KMS-11 (cell line): Measurements from ENCODE around the gene OAF.

ENCODE experiments used
- H2AFZ ChIP-seq: fragments of 200-600 bp; sonication (generic); 2 replicates; pipeline ENCODE4 v1.6.1; 2016; ENCODE audit warnings: antibody characterized with exemption, mixed run types, low read depth
- H3K27ac ChIP-seq: fragments of 200-600 bp; sonication (generic); 2 replicates; pipeline ENCODE4 v1.6.1; 2016; ENCODE audit warnings: mild to moderate bottlenecking, mixed run types
- H3K27me3 ChIP-seq: fragments of 200-600 bp; sonication (generic); 2 replicates; pipeline ENCODE4 v1.6.1; 2017; ENCODE audit warnings: mild to moderate bottlenecking, low read depth, mixed run types, moderate library complexity; ENCODE audit not compliant: insufficient read depth
- H3K36me3 ChIP-seq: fragments of 200-600 bp; sonication (generic); 2 replicates; pipeline ENCODE4 v1.6.1; 2017; ENCODE audit warnings: mild to moderate bottlenecking, mixed run types; ENCODE audit not compliant: insufficient read depth
- H3K4me1 ChIP-seq: fragments of 200-600 bp; sonication (generic); 2 replicates; pipeline ENCODE4 v1.6.1; 2016; ENCODE audit warnings: mild to moderate bottlenecking, low read depth, mixed run types; ENCODE audit not compliant: poor library complexity, severe bottlenecking
- H3K4me2 ChIP-seq: fragments of 200-600 bp; sonication (generic); 2 replicates; pipeline ENCODE4 v1.7.0; 2016; ENCODE audit warnings: mild to moderate bottlenecking, mixed run types
- H3K4me3 ChIP-seq: fragments of 200-600 bp; sonication (generic); IDR thresholded peaks from 2 replicates; pipeline ENCODE4 v1.6.1; 2017; ENCODE audit warnings: low read depth, low read length, mixed read lengths; ENCODE audit not compliant: insufficient read depth
- H3K79me2 ChIP-seq: fragments of 200-600 bp; sonication (generic); 2 replicates; pipeline ENCODE4 v1.6.1; 2016; ENCODE audit warnings: low read depth, mixed run types; ENCODE audit not compliant: insufficient read depth
- H3K9ac ChIP-seq: fragments of 200-600 bp; sonication (generic); 2 replicates; pipeline ENCODE4 v1.6.1; 2016; ENCODE audit warnings: mild to moderate bottlenecking, mixed run types
- H4K20me1 ChIP-seq: fragments of 200-600 bp; sonication (generic); 2 replicates; pipeline ENCODE4 v1.6.1; 2016; ENCODE audit warnings: mild to moderate bottlenecking, mixed run types; ENCODE audit not compliant: insufficient read depth
- TF ChIP-seq, protein P1 (sequence below): fragments of 200-600 bp; sonication (generic); conservative IDR thresholded peaks from 2 replicates; pipeline ENCODE4 v1.6.1; 2017; ENCODE audit warnings: low read depth, mild to moderate bottlenecking, antibody characterized with exemption, low read length, moderate library complexity, mixed read lengths

The OAF gene

GRCh38 chr11:120222916-120223315 lies 12.1 kb downstream of the OAF start:
- no peak overlapping the region for H3K9ac ChIP-seq
- no peaks in the 10 kb centered on the region for H3K36me3 ChIP-seq
- no peak overlapping the region for H3K4me3 ChIP-seq
- no peak overlapping the region for H2AFZ ChIP-seq
- peaks cover 9% of the 10 kb centered on the region for H3K4me1 ChIP-seq
- H3K79me2 ChIP-seq, result no peaks in the 10 kb centered on the region
- no peak overlapping the region for H3K4me2 ChIP-seq
- no peaks in the 10 kb centered on the region for H4K20me1 ChIP-seq
- H3K27ac ChIP-seq, result no peak overlapping the region
- H3K27me3 ChIP-seq, result no peaks in the 10 kb centered on the region
- TF ChIP-seq, protein P1, sequence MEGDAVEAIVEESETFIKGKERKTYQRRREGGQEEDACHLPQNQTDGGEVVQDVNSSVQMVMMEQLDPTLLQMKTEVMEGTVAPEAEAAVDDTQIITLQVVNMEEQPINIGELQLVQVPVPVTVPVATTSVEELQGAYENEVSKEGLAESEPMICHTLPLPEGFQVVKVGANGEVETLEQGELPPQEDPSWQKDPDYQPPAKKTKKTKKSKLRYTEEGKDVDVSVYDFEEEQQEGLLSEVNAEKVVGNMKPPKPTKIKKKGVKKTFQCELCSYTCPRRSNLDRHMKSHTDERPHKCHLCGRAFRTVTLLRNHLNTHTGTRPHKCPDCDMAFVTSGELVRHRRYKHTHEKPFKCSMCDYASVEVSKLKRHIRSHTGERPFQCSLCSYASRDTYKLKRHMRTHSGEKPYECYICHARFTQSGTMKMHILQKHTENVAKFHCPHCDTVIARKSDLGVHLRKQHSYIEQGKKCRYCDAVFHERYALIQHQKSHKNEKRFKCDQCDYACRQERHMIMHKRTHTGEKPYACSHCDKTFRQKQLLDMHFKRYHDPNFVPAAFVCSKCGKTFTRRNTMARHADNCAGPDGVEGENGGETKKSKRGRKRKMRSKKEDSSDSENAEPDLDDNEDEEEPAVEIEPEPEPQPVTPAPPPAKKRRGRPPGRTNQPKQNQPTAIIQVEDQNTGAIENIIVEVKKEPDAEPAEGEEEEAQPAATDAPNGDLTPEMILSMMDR, result no peak

DNA sequence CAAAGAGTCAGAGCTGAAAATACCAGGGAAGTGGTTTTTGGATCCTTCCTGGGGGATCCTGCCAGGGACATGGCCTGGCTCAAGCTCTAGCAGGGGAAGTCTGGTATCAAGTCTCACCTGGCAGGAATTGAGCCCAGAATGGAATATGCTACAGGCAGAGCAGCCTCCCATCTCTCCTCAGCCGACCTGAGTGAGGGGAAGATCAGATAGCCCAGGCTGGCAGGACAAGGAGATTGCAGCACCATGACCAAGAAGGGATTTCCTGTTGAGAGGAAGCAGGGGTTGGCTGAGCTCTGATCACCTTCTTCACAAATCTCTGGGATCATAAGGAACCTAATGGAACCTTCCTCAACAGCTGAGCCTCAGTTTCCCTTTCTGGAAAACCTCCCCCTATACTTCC lies 13.0 kb downstream of the OAF start:
- H4K20me1 ChIP-seq, result no peaks in the 10 kb centered on the region

GRCh38 chr11:120224361-120224760 lies 13.5 kb downstream of the OAF start:
- H3K36me3 ChIP-seq, result no peaks in the 10 kb centered on the region
- H3K4me2 ChIP-seq, result no peak overlapping the region
- H3K27ac ChIP-seq, result no peak overlapping the region
- no peak overlapping the region for H3K9ac ChIP-seq
- no peak overlapping the region for H2AFZ ChIP-seq
- TF ChIP-seq, protein P1, result no peak
- peaks cover 9% of the 10 kb centered on the region for H3K4me1 ChIP-seq
- H3K79me2 ChIP-seq, result no peaks in the 10 kb centered on the region
- no peaks in the 10 kb centered on the region for H3K27me3 ChIP-seq
- no peaks in the 10 kb centered on the region for H4K20me1 ChIP-seq
- no peak overlapping the region for H3K4me3 ChIP-seq

More for the DNA sequence above, 13.0 kb downstream of the OAF start:
- H3K79me2 ChIP-seq, result no peaks in the 10 kb centered on the region
- H2AFZ ChIP-seq, result no peak overlapping the region
- H3K27me3 ChIP-seq, result no peaks in the 10 kb centered on the region
- no peak overlapping the region for H3K27ac ChIP-seq
- TF ChIP-seq, protein P1, result no peak
- H3K9ac ChIP-seq, result no peak overlapping the region
- H3K4me2 ChIP-seq, result no peak overlapping the region
- H3K4me1 ChIP-seq, result peaks cover 9% of the 10 kb centered on the region
- H3K4me3 ChIP-seq, result no peak overlapping the region
- no peaks in the 10 kb centered on the region for H3K36me3 ChIP-seq

DNA sequence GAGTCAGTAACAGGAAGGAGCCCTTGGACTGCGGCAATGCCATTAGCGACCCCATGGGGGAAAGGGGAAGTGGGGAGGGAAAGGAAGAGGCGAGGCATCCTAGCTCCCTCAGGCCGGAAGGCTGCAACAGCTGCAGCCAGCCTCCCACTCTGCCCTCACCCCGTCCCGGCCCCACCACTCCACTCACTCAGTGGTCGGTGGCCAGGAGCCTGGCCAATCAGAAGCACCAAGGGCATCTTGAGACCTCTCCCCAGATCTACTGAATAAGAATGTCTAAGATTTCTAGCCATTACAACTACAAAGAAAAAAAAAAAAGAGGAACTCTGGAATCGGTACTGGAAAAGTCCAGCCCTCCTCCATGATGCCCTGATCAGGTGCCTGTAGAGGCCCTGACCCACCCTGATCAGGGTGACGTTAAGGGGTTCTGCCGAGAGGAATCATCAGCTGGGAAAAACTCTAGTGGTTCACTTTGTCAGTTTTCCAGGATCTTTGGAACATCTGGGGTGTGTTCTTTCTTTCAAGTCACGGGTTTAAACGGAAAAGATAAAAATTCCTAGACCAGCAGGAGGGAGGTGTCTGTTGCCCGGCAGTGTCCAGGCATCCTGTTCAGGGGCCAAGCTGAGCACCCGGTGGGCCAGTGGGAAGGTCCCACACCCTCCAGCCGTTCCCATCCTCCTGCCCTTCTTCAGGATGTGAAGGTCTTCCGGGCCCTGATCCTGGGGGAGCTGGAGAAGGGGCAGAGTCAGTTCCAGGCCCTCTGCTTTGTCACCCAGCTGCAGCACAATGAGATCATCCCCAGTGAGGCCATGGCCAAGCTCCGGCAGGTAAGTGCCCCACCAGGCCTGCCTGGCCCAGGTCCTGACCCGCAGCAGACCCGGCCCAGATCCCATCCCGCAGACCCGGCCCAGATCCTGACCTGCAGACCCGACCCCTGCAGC lies 14.4 kb downstream of the OAF start:
- H3K4me2 ChIP-seq, result no peak overlapping the region
- TF ChIP-seq, protein P1, result no peak

More for the DNA sequence above, 14.4 kb downstream of the OAF start:
- Histone ChIP-seq H3K79me2 (no peaks in the 10 kb centered on the region), H3K27me3 (no peaks in the 10 kb centered on the region), H3K4me1 (peaks cover 9% of the 10 kb centered on the region), H3K4me3 (no peak overlapping the region), H3K36me3 (no peaks in the 10 kb centered on the region), H2AFZ (no peak overlapping the region), H4K20me1 (no peaks in the 10 kb centered on the region), H3K27ac (no peak overlapping the region), H3K9ac (no peak overlapping the region)
